ENCODE results near the gene DNAJC30.
A peak's percentile ranks its signal among the peaks of the same experiment; 100 is the strongest.

DNAJC30 gene

DNA sequence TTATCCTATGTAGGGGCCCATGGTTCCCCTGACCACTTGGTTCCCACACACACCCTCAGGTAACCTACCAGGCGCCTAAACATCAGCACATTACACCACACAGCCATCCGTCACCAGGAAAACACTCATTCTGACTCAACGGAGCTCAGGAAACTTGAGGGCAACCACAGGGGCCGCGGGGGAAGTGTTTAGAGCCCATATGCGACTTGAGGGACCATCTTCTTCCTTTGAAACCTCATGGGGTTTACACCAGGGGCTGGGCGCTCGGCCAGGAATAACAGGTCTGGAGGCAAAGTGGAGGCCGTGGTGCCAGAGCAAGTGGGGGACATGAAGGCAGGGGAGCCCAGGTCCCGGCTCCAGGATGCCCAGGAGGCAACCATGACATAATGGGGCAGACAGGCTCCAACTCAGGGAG is 34.7 kb upstream of the DNAJC30 start:
- Histone ChIP-seq H3K79me2 (ENCODE audit: control insufficient read depth, low read length) (peaks cover 13% of the 10 kb centered on the region), H4K20me1 (ENCODE audit: control insufficient read depth, insufficient read depth, low read depth, low read length) (peaks cover 22% of the 10 kb centered on the region; the same call in 1 of the 2 replicates), H3F3A (ENCODE audit: control insufficient read depth, insufficient read depth) (no peaks in the 10 kb centered on the region), H3K4me3 (ENCODE audit: low read length) (peak overlapping the region; percentile 96), H3K27ac (ENCODE audit: low read depth, low read length) (no peak overlapping the region), H3K36me3 (ENCODE audit: control insufficient read depth, low read length) (no peaks in the 10 kb centered on the region), H3K4me1 (ENCODE audit: control insufficient read depth, low read length) (peaks cover 32% of the 10 kb centered on the region), H3K27me3 (ENCODE audit: control insufficient read depth, low read length) (peaks cover 38% of the 10 kb centered on the region), H3K4me2 (ENCODE audit: low read length) (peak overlapping the region; percentile 99), H3K9me3 (ENCODE audit: control insufficient read depth, insufficient read depth, low read length) (no peaks in the 10 kb centered on the region), H3K9me2 (replicated peaks; ENCODE audit: control insufficient read depth, low read length) (no peaks in the 10 kb centered on the region)
- TF ChIP-seq, protein P1, sequence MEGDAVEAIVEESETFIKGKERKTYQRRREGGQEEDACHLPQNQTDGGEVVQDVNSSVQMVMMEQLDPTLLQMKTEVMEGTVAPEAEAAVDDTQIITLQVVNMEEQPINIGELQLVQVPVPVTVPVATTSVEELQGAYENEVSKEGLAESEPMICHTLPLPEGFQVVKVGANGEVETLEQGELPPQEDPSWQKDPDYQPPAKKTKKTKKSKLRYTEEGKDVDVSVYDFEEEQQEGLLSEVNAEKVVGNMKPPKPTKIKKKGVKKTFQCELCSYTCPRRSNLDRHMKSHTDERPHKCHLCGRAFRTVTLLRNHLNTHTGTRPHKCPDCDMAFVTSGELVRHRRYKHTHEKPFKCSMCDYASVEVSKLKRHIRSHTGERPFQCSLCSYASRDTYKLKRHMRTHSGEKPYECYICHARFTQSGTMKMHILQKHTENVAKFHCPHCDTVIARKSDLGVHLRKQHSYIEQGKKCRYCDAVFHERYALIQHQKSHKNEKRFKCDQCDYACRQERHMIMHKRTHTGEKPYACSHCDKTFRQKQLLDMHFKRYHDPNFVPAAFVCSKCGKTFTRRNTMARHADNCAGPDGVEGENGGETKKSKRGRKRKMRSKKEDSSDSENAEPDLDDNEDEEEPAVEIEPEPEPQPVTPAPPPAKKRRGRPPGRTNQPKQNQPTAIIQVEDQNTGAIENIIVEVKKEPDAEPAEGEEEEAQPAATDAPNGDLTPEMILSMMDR (IDR thresholded peaks at IDR 0.05; ENCODE audit: low read depth, low read length, poor library complexity, severe bottlenecking) = no peak
- TF ChIP-seq EZH2phosphoT487 (IDR thresholded peaks at IDR 0.05; ENCODE audit: borderline replicate concordance, low read length) = no peak; the same call in 1 of the 2 replicates

DNA sequence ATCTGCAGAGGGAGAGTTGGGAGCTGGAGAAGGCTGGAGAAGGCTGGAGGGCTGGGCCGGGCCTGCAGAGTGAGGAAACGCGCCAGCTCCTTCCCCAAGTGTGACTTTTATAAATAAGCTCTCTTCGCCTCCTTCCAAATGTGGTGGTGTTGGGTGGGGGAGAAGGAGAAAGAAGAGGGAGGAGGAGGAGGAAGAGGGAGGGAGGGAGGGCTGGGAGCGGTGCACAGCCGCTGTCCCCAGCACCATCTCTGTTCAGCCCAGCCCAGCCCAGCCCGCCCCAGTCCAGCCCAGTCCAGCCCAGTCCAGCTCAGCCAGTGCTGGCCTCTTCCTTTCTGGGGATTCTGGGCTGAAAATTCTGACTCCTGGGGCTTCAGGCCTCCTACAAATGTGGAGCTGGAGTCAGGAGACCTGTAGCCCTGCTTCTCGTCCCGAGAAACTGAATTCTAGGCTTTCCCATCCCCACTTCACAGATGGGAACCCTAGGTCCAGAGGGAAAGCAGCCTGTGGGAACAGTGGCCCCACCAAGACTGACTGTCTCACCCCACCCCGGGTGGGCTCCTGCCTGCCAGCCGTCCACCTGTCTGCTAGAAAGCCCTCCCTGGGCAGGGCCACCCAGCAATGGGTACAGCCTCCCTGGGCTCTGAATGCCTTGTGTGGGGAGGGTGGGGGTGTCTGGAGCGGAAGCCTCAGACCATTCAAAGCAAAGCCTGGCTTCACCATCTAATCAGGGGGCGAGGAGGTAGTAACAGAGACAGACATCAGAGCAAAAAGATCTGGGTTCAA is 34.0 kb upstream of the DNAJC30 start:
- H3K79me2 ChIP-seq (ENCODE audit: control insufficient read depth, low read length) = peaks cover 13% of the 10 kb centered on the region
- H3K4me3 ChIP-seq (ENCODE audit: low read length) = no peak overlapping the region
- no peak overlapping the region for H3K4me2 ChIP-seq (ENCODE audit: low read length)
- H3K27me3 ChIP-seq (ENCODE audit: control insufficient read depth, low read length) = peaks cover 34% of the 10 kb centered on the region
- H3K9me3 ChIP-seq (ENCODE audit: control insufficient read depth, insufficient read depth, low read length) = no peaks in the 10 kb centered on the region
- TF ChIP-seq, protein P1 (IDR thresholded peaks at IDR 0.05; ENCODE audit: low read depth, low read length, poor library complexity, severe bottlenecking) = no peak
- no peak for TF ChIP-seq EZH2phosphoT487 (IDR thresholded peaks at IDR 0.05; ENCODE audit: borderline replicate concordance, low read length)
- no peaks in the 10 kb centered on the region for H3K36me3 ChIP-seq (ENCODE audit: control insufficient read depth, low read length)
- H3K9me2 ChIP-seq (replicated peaks; ENCODE audit: control insufficient read depth, low read length) = no peaks in the 10 kb centered on the region
- no peaks in the 10 kb centered on the region for H3F3A ChIP-seq (ENCODE audit: control insufficient read depth, insufficient read depth)
- peaks cover 26% of the 10 kb centered on the region; the same call in 1 of the 2 replicates for H4K20me1 ChIP-seq (ENCODE audit: control insufficient read depth, insufficient read depth, low read depth, low read length)
- H3K4me1 ChIP-seq (ENCODE audit: control insufficient read depth, low read length) = peaks cover 32% of the 10 kb centered on the region
- H3K27ac ChIP-seq (ENCODE audit: low read depth, low read length) = no peak overlapping the region

DNA sequence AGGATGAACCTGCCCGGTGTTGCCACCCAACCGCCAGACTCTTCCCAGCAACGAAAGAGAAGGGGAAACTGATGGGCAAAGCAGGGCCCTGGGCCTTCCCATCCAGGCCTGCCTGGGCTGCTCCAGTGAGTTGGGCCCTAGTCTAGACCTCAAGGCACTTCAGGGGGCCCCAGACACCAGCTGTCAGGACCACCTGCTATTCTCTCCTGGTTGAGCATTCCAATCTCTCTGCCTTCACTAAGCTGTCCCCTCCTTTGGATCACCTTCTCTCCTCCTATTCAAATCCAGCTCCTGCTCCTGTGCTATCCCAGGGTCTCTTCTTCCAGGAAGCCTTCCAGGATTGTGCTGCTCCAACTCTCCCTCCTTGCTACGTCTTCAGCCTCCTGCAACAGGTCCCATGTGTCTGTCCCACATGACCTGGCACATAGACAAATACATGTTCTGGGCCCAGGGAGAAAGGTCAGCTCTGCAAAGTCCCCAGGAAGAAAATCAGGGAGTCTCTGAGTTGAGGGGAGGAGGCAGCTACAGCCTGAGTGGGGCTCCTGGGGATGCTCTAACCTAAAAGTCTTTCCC is 33.2 kb upstream of the DNAJC30 start:
- H3K27ac ChIP-seq (ENCODE audit: low read depth, low read length) = no peak overlapping the region
- no peaks in the 10 kb centered on the region for H3K36me3 ChIP-seq (ENCODE audit: control insufficient read depth, low read length)
- no peaks in the 10 kb centered on the region for H3F3A ChIP-seq (ENCODE audit: control insufficient read depth, insufficient read depth)
- peaks cover 13% of the 10 kb centered on the region for H3K79me2 ChIP-seq (ENCODE audit: control insufficient read depth, low read length)
- H3K9me3 ChIP-seq (ENCODE audit: control insufficient read depth, insufficient read depth, low read length) = no peaks in the 10 kb centered on the region
- H3K4me1 ChIP-seq (ENCODE audit: control insufficient read depth, low read length) = peaks cover 32% of the 10 kb centered on the region
- H4K20me1 ChIP-seq (ENCODE audit: control insufficient read depth, insufficient read depth, low read depth, low read length) = peaks cover 26% of the 10 kb centered on the region; the same call in 1 of the 2 replicates
- peaks cover 28% of the 10 kb centered on the region for H3K27me3 ChIP-seq (ENCODE audit: control insufficient read depth, low read length)
- no peak for TF ChIP-seq EZH2phosphoT487 (IDR thresholded peaks at IDR 0.05; ENCODE audit: borderline replicate concordance, low read length)
- TF ChIP-seq, protein P1 (IDR thresholded peaks at IDR 0.05; ENCODE audit: low read depth, low read length, poor library complexity, severe bottlenecking) = no peak
- H3K4me3 ChIP-seq (ENCODE audit: low read length) = no peak overlapping the region
- H3K4me2 ChIP-seq (ENCODE audit: low read length) = no peak overlapping the region
- no peaks in the 10 kb centered on the region for H3K9me2 ChIP-seq (replicated peaks; ENCODE audit: control insufficient read depth, low read length)

All from DOHH2 (cell line).